ENCODE measurements around the gene RAD51B.

DNA sequence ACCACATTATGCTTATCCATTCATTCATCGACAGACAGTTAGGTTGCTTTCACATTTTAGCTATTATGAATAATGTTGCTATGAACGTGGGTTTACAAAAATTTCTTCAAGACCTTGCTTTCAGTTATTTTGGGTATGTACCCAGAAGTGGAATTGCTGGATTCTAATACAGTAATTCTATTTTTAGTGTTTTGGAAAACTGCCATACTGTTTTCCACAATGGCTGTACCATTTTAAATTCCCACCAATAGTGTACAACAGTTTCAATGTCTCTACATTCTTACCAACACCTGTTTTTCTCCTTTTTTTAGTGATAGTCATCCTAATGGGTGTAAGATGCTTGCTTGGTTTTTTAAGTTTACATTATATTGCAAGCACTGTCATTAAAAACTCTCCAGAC, 825.8 kb downstream of the RAD51B start:
- TF ChIP-seq CTCF (IDR thresholded peaks at IDR 0.05) (no peak), POLR2A (IDR thresholded peaks at IDR 0.05) (no peak)
